GM18909 (cell line): ENCODE data around the gene HDAC6.
"Not testable (repeated sequence)": the region's sequence is repeated elsewhere in the genome, so short reads cannot be mapped to it uniquely, and the experiment has no call there.

Experiments
- ATAC-seq: cut with Tn5 transposase; IDR thresholded peaks from one replicate; pipeline ENCODE4 v1.9.1; 2021; ENCODE audit warnings: mild to moderate bottlenecking; ENCODE audit not compliant: unreplicated experiment, poor library complexity

Gene HDAC6

DNA sequence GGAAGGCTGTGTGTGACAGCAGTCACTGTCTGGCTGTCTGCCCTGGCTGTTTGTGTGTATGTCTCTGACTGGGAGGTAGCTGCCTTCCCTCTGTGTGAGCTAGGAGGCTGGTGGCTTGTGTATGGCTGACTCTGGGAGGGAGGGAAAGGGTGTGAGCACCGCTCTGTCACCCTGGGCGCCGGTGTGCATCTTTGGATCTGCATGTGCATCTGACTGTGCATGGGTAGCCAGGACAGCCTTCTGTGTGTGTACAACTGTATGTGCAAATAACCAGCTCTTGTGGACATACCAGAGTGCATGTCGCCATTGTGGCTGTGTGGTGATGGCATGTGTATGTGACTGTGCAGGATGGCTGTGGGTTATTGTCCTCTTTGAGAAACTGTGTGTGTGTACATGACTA lies 17.0 kb downstream of the HDAC6 start:
- ATAC-seq = no peak

DNA sequence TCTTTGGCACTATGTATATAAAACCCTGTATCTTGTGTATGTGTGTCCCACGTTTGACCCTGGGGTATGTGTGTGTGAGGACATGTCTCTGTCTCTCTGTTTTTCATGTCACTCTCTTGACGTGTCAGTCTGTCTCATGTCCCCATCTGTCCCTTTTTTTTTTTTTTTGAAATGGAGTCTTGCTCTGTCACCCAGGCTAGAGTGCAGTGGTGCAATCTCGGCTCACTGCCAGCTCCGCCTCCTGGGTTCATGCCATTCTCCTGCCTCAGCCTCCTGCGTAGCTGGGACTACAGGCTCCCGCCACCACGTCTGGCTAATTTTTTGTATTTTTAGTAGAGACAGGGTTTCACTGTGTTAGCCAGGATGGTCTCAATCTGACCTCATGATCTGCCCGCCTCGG lies 17.5 kb downstream of the HDAC6 start:
- ATAC-seq = not testable (repeated sequence)

DNA sequence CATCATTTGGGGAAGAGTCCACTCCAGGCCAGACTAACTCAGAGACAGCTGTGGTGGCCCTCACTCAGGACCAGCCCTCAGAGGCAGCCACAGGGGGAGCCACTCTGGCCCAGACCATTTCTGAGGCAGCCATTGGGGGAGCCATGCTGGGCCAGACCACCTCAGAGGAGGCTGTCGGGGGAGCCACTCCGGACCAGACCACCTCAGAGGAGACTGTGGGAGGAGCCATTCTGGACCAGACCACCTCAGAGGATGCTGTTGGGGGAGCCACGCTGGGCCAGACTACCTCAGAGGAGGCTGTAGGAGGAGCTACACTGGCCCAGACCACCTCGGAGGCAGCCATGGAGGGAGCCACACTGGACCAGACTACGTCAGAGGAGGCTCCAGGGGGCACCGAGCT lies 21.2 kb downstream of the HDAC6 start:
- ATAC-seq = no peak

DNA sequence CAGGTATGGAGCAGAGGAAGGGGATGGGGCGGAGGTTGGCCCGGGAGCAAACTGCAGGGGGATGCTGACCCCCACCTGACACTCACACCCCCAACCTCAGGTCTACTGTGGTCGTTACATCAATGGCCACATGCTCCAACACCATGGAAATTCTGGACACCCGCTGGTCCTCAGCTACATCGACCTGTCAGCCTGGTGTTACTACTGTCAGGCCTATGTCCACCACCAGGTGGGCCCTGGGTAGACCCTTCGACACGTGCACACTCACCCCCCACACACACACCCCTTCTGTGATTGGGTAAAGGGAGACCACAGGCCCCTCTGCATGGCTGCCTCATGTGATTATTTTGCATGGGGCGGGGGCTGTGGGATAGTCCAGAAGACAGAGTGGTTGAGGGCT lies 22.2 kb downstream of the HDAC6 start:
- ATAC-seq = no peak

DNA sequence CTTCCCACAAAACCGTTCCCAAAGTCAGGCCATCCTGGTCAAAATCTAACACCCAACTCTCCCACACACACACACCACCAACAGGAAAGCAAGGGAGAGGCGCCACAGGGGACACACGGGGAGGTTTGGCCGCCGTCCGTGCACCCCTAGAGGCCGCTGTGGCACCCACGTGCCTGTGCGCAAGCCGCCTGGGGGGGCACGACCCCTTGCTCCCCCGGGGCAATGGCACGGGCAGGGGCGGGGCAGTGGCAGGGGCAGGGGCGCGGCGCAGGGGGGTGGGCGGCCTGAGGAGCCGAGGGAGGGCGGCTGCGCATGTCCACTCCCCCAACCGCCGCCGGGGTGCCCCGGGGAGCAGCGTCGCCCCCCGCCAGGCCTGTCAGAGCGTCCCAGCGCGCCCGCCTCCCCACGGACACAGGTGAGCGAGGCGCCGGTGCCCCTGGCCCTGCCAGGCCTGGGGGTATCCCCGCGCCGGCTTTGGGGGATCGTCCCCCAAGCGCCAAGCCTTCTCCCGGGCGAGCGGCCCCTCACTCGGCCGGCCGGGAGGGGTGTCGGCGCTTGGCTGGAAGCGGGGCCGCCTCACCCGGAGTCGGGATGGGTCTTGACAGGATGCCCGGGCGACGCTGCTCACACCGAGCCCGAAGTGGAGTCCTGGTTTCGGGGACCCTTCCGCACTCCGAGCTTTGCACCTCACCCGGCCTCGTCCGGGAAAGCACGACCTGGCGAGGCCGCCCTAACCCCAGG lies 24.4 kb downstream of the HDAC6 start, which contains the start of gene ERAS:
ERAS (plus strand) TSS at position 379 of the 741 bp plus-strand sequence. CDS start 2,611 bp downstream, outside the sequence.
- no peak for ATAC-seq

DNA sequence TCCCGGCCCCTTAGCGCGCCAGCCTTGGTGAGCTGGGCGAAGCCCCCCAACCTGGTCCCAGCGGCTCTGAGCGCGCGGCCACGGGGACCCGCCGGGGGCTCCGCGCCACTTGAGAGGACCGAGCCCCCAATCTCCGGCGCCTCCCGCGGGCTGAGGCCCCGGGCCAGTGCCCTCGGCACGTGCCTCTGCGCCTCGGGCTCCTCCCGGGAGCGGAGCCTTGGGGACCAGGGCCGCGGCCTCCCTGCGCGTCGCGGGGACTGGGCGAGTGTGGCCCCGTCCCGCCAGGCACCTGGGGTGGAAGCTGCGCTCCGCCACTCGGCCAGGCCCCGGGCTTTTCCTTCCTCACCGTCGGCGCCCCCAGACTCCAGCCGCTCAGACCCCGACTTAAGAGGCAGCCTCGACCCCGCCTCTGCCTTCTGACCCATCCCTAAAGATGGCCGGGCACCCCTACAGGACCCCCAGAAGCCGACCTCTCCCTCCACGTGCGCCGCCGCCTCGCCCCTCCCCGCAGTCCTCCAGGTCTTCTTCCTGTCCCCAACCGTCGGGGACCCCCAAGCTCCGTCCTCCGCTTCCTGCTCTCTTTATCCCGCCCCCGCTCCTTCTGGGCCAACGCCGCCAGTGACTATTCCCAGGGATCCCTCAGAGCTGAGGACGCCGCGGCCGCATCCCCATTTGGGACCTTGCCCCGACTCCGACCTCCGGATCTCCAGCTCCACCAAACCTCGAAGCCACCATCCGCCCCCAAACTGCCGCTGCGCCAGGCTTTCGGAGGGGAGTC lies 25.2 kb downstream of the HDAC6 start:
- ATAC-seq = no peak

DNA sequence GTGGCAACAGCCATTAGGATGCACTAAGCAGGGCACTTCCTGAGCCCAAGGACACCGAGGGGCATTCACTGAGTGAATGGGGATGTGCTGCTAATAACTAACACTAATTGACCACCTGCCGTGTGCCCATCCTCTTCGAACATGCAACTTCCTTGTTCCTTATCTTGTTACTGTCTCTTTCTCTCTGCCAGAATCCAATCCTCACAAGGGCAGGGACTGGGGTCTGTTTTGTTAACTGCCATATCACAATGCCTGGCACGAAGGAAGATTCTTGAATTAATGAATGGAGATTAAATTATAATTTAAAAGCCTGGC lies 25.7 kb downstream of the HDAC6 start:
- ATAC-seq = no peak

DNA sequence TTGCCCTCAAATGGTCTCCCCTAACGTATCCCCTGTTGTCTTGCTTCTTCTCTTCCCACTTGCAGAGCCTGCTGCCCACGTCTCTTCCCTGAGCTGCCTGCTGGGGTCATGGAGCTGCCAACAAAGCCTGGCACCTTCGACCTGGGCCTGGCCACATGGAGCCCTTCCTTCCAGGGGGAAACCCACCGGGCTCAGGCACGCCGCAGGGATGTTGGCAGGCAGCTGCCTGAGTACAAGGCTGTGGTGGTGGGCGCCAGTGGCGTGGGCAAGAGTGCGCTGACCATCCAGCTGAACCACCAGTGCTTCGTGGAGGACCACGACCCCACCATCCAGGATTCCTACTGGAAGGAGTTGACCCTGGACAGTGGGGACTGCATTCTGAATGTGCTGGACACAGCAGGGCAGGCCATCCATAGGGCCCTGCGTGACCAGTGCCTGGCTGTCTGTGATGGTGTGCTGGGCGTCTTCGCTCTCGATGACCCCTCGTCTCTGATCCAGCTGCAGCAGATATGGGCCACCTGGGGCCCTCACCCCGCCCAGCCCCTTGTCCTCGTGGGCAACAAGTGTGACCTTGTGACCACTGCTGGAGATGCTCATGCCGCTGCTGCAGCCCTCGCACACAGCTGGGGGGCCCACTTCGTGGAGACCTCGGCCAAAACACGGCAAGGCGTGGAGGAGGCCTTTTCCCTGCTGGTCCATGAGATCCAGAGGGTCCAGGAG lies 27.3 kb downstream of the HDAC6 start:
- ATAC-seq = no peak

DNA sequence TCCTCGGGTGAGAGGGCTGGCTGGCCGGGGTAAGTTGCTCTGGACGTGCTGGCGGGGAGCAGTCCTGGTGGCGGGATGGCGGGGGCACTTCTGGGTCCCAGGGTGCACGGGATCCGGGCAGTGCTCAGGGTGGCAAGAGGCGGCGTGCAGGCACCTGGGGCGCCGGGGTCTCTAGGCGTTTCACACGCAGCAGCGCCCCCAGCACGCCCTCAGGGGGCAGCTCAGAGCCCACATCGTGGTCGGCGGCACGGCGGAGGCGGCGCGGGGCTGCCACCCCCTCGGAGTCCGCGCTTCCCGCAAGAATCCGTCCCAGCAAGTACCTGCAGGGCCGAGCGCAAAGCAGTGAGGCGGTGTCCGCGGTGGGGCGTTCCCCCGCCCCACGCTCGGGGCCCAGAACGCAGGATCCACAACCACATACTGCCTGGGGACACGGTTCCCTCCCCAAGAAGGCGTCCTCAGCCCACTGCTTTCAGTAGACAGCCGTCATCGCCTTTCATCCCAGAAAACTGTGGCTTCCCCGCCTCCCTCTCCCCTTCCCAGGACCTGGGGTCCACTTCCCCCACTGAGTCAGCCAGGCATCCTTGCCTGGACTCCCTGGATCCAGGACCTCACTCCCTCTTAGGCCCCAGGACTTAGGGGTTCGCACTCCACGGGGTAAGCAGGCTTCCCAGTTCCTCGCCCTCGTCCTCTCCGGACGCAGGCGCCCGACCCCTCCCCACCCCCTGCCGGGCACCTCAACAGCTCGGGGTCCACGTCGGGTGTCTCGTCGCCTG lies 29.5 kb downstream of the HDAC6 start:
- ATAC-seq = no peak

DNA sequence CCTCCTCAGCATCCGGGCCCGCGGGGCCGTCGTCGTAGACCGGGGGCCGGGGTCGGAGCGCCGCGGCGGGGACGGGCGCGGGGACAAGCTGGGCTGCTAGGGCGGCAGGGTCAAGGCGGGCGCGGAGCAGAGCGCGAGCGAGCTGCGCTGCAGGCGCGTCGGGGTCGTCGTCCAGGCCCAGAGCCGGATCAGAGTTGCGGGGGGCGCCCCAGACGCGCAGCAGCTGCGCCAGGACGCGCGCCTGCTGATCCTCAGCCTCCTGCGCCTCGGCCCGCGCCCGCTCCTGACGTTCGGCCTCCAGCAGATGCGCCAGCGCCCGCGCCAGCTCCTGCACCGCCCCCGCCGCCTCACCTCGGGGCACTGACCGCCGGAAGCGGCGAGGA lies 30.0 kb downstream of the HDAC6 start:
- no peak for ATAC-seq

DNA sequence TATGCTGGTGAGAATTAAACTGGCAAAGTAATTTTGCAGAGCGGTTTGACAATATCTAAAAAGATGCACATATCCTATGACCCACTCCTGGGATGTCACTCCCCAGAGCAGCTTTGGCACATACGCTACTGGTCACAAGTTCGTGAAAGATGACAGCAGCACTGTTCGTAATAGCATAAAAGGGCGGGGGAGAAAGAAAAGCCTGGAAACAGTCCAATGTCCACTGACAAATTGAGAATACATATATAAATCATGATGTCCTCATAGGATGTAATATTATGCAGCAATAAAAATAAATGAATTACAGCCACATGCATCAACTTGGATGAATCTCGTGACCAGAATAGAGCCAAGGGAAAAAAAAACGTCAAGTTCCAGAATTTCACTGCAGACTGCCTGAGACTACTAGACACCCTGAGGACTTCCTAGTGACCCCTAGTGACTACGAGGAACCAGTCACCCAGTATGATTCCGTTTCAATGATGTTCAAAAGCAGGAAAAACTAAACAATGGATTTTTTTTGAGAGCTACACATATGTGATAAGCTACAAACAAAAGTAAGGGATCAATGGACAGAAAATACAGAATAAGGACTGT lies 31.8 kb downstream of the HDAC6 start:
- no peak for ATAC-seq

DNA sequence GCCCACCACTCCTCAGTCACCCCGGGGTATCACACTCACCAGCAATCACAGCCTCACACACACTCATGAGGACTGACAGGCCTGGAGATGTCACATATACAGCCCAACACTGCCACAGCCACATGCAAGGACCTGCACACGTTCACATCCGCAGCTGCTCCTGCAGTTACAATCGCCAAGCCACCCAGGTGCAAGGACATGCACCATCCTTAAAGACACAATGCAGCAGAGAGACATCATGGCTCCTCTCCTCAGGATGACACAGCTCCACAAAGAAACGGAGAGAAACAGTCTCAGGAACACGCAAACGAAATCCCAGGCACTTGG lies 32.5 kb downstream of the HDAC6 start:
- no peak for ATAC-seq

DNA sequence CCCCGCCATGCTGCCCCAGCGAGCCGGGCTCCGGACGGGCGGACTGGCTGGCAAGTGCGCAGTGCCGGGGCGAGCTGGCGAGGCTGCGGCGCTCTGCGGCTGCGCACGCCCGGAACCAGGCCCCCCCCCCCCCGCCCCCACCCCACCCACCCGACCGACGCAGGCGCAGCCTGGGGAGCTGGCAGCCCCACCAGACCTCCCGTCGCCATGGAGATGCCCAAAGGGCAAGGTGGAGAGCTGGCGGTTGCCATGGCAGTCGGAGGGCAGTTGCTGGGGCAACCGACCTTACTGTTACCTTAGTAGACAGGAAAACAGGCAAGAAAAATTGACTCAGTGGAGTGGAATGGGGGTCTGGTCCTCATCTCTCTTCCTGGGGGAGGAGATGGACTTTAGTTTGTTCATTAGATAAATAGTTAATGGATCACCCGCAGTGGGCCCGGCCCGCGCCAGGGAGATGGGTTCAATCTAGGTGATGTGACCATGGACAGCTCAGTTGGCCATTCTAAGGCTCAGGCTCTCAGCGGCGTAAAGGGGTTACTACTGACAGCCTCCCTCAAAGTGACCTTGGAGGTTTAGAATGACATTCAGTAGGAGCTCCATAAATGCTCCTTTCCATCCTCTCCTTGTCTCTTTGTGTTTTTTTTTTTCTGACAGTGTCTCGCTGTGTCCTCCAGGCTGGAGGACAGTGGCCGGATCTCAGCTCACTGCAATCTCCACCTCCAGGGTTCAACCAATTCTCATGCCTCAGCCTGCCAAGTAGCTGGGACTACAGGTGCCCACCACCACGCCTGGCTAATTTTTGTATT lies 33.9 kb downstream of the HDAC6 start, which contains the start of gene PCSK1N:
PCSK1N (minus strand) TSS at position 87 of the 806 bp plus-strand sequence; CDS start at position 9, 78 bp downstream.
- no peak for ATAC-seq

DNA sequence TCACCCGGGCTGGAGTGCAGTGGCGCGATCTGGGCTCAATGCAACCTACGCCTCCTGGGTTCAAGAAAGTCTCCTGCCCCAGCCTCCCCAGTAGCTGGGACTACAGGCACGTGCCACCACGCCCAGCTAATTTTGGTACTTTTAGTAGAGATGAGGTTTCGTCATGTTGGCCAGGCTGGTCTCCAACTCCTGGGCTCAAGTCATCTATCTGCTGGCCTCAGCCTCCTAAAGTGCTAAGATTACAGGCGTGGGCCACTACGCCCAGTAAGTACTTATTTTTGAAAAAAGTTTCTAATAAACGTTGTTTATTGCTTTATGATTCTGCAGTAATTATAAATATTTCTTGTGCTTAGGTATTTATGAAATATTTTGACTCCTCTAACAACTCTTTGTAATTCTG lies 37.8 kb downstream of the HDAC6 start:
- no peak for ATAC-seq

DNA sequence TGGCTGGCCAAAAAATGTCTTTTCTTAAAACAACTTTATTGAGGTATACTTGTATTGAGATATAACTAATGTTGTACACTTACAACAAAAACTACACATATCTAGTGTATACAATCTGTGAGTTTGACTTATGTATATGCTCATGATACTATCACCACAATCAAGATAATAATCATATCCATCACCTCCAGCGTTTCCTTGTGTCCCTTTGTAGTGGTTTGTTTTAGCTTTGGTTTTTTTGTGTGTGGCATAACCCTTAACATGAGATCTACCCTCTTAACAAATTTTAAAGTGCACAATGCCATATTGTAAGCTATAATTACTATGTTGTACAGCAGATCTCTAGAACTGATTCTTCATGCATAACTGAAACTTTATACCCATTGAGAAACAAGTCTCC lies 47.0 kb downstream of the HDAC6 start:
- ATAC-seq = no peak

DNA sequence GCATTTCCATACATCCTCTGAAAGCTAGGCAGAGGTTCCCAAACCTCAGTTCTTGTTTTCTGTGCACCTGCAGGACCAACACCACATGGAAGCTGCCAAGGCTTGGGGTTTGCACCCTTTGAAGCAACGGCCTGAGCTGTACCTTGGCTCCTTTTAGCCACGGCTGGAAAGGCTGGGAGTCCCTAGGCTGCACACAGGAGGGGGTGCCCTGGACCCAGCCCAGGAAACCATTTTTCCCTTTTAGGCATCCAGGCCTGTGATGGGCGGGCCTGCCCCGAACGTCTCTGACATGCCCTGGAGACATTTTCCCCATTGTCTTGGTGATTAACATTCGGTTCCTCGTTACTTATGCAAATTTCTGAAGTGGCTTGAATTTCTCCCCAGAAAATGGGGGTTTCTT lies 51.0 kb downstream of the HDAC6 start:
- no peak for ATAC-seq

DNA sequence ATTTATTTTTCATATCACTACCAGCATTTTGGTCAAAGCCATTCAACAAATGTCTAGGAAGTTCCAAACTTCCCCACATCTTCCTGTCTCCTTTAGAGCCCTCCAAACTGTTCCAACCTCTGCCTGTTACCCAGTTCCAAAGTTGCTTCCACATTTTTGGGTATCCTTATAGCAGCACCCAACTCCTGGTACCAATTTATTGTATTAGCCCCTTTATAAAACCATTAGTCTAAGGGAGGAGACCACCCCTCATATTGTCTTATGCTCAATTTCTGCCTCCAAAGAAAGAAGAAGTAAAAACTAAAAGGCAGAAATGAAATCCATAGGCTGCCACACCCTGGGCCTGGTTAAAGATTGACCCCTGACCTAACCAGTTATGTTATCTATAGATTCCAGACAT lies 51.6 kb downstream of the HDAC6 start:
- ATAC-seq = not testable (repeated sequence)

DNA sequence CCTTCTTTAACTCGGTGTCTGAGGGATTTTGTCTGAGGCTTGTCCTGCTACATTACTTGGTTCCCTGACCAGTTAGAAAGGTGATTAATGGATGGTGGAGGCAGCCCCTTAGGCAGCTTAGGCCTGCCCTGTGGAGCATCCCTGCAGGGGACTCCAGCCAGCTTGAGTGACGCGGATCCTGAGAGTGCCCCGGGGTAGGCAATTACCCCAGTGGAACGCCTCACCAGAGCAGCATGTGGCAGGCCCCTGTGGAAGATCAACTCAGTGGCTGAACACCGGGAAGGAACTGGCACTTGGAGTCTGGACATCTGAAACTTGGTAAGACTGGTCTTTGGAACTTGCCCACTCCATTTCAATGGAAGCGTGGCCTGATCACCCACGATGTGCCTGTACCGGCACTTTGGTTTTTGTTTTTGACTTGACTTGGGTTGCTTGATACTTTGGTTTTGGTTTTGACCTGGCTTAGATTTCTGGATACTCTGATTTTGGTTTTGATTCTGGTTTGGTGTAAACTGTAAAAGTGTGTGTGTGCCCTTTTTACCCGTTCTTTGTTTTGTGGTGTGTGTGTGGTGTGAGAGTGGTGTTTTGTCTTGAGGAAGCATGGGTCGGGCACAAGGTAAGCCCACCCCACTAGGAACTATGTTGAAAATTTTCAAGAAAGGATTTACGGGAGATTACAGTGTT lies 52.4 kb downstream of the HDAC6 start:
- ATAC-seq = not testable (repeated sequence)

DNA sequence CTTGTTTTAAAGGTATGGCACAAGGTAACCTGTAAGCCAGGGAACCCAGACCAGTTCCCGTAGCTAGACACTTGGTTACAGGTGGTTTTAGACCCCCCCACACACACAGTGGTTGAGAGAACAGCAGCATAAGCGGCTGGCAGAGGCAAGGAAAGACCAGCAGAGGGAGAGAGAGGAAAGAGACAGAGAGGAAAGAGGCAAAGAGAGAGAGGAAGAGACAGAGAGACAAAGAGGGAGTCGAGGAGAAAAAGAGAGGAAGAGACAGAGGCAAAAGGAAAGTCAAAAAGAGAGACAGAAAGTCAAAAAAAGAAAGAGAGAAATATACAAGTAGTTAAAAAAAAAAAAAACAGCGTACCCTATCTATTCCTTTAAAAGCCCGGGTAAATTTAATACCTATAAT lies 53.0 kb downstream of the HDAC6 start:
- no peak for ATAC-seq
